Skeletal muscle tissue (tissue), 4 donors: ENCODE results near the gene SRP14. TPM values are rescaled to one million over a fixed set of nuclear protein-coding genes. Genes with fewer than 3 reads are reported as not detected.
"Not testable (repeated sequence)": the region's sequence is repeated elsewhere in the genome, so short reads cannot be mapped to it uniquely, and the experiment has no call there.

ENCODE experiments used
- H3K27ac ChIP-seq: one replicate; pipeline ENCODE4 v1.7.0; 2013; ENCODE audit warnings: mild to moderate bottlenecking, low read depth, low read length, inconsistent platforms
- H3K27me3 ChIP-seq, 3 donors: one replicate each; pipeline ENCODE4 v1.7.0; 2013; ENCODE audit warnings: low read length in 3 of 3; ENCODE audit not compliant: control insufficient read depth in 3 of 3, insufficient read depth in 3 of 3
- H3K36me3 ChIP-seq, 3 donors: one replicate each; pipeline ENCODE4 v1.7.0; 2013; ENCODE audit warnings: low read length in 3 of 3; ENCODE audit not compliant: control insufficient read depth in 3 of 3, insufficient read depth in 3 of 3
- H3K4me1 ChIP-seq, 3 donors: one replicate each; pipeline ENCODE4 v1.7.0; 2013; ENCODE audit warnings: low read length in 3 of 3, mild to moderate bottlenecking in 3 of 3; ENCODE audit not compliant: control insufficient read depth in 3 of 3, insufficient read depth in 3 of 3
- H3K4me3 ChIP-seq, 3 donors: one replicate each; pipeline ENCODE4 v1.7.0; 2013; ENCODE audit warnings: low read length in 3 of 3
- H3K9ac ChIP-seq, 3 donors: one replicate each; pipeline ENCODE4 v1.7.0; 2013; ENCODE audit warnings: low read length in 3 of 3, mild to moderate bottlenecking in 3 of 3, moderate library complexity in 2 of 3, low read depth in 1 of 3
- H3K9me3 ChIP-seq, 3 donors: one replicate each; pipeline ENCODE4 v1.7.0; 2013; ENCODE audit warnings: low read length in 3 of 3; ENCODE audit not compliant: control insufficient read depth in 3 of 3
- total RNA-seq: library from RNA; depleted of rRNA; stranded (reverse); fragments of >200 nt; gene quantifications from one replicate; pipeline ENCODE4 v1.2.3, GENCODE V29; 2014
- donor health status: Osteomylitis.

The SRP14 gene
- total RNA-seq, 1 donor from 2014 or later, result 72.5 TPM

DNA sequence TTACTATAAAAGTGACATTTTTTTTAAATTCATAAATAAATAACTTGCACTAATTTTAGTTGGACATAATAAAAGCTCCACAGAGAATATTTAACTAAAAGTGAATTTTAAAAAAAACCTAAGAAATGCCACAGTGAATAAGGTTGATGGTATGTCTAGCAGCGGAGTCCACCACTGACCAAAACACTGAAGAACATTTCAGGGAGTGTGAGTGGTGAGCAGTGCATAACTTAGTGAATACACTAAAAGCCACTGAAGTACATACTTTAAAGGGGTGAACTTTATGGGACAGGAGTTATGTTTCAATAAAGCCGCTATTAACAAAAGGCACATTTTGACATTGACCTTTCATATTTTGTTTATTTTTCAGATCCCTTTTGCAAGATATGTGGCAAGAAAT is 32.3 kb downstream of the SRP14 start:
- Histone ChIP-seq H3K27me3 (no peaks in the 10 kb centered on the region), H3K36me3 (peaks cover 39 to 65% (median 57%) of the 10 kb centered on the region in 3 donors), H3K27ac (no peak overlapping the region), H3K4me3 (no peak overlapping the region), H3K4me1 (no peaks in the 10 kb centered on the region), H3K9me3 (no peaks in the 10 kb centered on the region), H3K9ac (no peak overlapping the region)

- H3K9ac ChIP-seq, result no peak overlapping the region
These were observed 33.0 kb downstream of the SRP14 start for GRCh38 chr15:40006003-40006402.

GRCh38 chr15:40003116-40003916 is 35.7 kb downstream of the SRP14 start:
- H3K27me3 ChIP-seq, result no peaks in the 10 kb centered on the region
- no peaks in the 10 kb centered on the region for H3K4me1 ChIP-seq
- H3K36me3 ChIP-seq, result peaks cover 27 to 62% (median 45%) of the 10 kb centered on the region in 3 donors
- H3K9me3 ChIP-seq, result no peaks in the 10 kb centered on the region
- no peak overlapping the region for H3K4me3 ChIP-seq
- no peak overlapping the region for H3K9ac ChIP-seq
- no peak overlapping the region for H3K27ac ChIP-seq

More at GRCh38 chr15:40006003-40006402, 33.0 kb downstream of the SRP14 start:
- H3K36me3 ChIP-seq, result peaks cover 35 to 68% (median 60%) of the 10 kb centered on the region in 3 donors
- H3K4me1 ChIP-seq, result no peaks in the 10 kb centered on the region
- H3K27me3 ChIP-seq, result no peaks in the 10 kb centered on the region
- no peak overlapping the region for H3K4me3 ChIP-seq
- no peaks in the 10 kb centered on the region for H3K9me3 ChIP-seq
- no peak overlapping the region for H3K27ac ChIP-seq

- Histone ChIP-seq H3K36me3 (peaks cover 20 to 57% (median 42%) of the 10 kb centered on the region in 3 donors), H3K4me3 (no peak overlapping the region)
These were observed 36.7 kb downstream of the SRP14 start for GRCh38 chr15:40002295-40002694.

DNA sequence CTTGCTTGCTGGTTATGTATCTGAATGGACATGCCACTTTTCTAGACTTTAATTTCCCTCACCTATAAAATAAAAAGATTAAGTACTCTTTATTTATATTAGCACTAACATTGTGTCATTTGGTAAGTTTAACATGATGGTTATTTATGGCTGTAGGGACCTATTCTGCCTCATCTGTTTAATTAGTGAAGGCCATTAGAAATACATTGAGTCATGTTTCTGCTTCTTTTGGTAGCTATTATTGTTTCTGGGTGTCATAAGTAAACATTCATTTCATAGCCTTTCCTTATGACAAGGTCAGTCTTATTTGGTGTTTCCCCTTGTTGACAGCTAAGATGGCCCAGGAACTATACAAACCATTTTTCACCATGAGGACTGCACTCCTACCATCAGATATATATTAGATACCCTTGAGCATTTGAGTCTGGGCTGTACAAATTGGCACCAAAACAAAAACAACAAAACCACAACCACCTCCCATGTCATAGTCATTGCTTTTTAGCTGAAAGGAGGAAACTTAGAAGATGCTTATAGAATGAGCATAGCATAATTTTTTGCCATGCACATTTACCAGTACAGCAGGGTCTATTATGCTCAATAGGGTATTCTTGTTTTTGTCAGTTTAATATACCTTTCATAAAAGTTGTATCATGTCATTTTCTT is 39.3 kb downstream of the SRP14 start:
- Histone ChIP-seq H3K27me3 (no peaks in the 10 kb centered on the region), H3K4me3 (no peak overlapping the region), H3K36me3 (peaks cover 22 to 53% (median 52%) of the 10 kb centered on the region in 3 donors), H3K4me1 (no peaks in the 10 kb centered on the region), H3K9ac (no peak overlapping the region), H3K9me3 (no peaks in the 10 kb centered on the region), H3K27ac (no peak overlapping the region)

More at GRCh38 chr15:40002295-40002694, 36.7 kb downstream of the SRP14 start:
- Histone ChIP-seq H3K9me3 (no peaks in the 10 kb centered on the region), H3K9ac (no peak overlapping the region), H3K27ac (no peak overlapping the region), H3K4me1 (no peaks in the 10 kb centered on the region), H3K27me3 (no peaks in the 10 kb centered on the region)

DNA sequence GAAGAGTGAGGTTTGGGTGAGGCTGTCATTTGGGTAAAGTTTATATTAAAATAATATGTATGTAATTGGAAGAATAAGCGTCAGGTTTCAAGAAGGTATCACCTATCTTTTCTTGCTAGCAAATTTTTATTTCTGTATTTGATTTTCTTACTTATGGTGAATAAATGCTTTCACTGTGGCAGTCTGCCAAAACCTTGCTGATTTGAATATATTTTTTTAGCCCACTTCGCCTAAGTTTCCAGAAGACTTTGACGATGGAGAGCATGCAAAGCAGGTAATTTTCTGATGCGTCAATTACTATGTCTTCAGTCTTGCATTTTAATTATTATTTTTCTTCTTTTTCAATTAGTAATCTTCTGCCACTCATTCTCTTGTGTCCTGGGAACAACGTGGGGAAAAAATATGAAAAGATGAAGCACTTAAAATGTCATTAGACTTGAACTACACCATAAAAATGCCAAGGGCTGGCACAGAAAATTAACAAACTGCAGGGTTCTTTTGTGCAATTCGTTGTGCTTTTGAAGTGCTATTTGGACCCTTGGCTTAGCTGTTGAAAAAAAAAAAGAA is 40.4 kb downstream of the SRP14 start:
- Histone ChIP-seq H3K4me1 (no peaks in the 10 kb centered on the region), H3K27ac (no peak overlapping the region), H3K36me3 (peaks cover 23 to 51% (median 51%) of the 10 kb centered on the region in 3 donors), H3K9me3 (no peaks in the 10 kb centered on the region), H3K4me3 (no peak overlapping the region), H3K27me3 (no peaks in the 10 kb centered on the region), H3K9ac (no peak overlapping the region)

- no peaks in the 10 kb centered on the region for H3K4me1 ChIP-seq
- no peak overlapping the region for H3K9ac ChIP-seq
- H3K4me3 ChIP-seq, result no peak overlapping the region
- no peaks in the 10 kb centered on the region for H3K9me3 ChIP-seq
- H3K27ac ChIP-seq, result no peak overlapping the region
- no peaks in the 10 kb centered on the region for H3K27me3 ChIP-seq
- peaks cover 27 to 52% (median 51%) of the 10 kb centered on the region in 3 donors for H3K36me3 ChIP-seq
These were observed 41.3 kb downstream of the SRP14 start for GRCh38 chr15:39997639-39998038.

- no peak overlapping the region for H3K4me3 ChIP-seq
- peaks cover 24 to 50% (median 49%) of the 10 kb centered on the region in 3 donors for H3K36me3 ChIP-seq
- no peaks in the 10 kb centered on the region for H3K27me3 ChIP-seq
- no peaks in the 10 kb centered on the region for H3K9me3 ChIP-seq
- no peaks in the 10 kb centered on the region for H3K4me1 ChIP-seq
- H3K27ac ChIP-seq, result no peak overlapping the region
- no peak overlapping the region for H3K9ac ChIP-seq
These were observed 42.0 kb downstream of the SRP14 start for GRCh38 chr15:39997031-39997430.

DNA sequence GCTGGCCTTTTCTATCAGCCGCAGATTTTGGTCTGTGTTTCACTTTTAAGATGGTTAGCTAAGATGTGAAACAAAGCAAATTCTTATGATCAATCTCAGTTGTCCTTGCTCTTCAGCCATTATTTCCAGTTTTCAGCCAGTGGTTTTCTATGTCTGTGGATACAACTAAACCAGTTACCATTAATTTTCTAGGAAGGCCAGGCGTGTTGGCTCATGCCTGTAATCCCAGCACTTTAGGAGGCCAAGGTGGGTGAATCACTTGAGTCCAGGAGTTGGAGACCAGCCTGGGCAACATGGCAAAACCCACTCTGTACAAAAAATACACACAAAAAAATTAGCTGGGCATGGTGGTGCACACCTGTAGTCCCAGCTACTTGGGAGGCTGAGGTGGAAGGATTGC is 42.8 kb downstream of the SRP14 start:
- H3K36me3 ChIP-seq, result peaks cover 27 to 54% (median 50%) of the 10 kb centered on the region in 3 donors
- H3K9me3 ChIP-seq, result not testable (repeated sequence)

DNA sequence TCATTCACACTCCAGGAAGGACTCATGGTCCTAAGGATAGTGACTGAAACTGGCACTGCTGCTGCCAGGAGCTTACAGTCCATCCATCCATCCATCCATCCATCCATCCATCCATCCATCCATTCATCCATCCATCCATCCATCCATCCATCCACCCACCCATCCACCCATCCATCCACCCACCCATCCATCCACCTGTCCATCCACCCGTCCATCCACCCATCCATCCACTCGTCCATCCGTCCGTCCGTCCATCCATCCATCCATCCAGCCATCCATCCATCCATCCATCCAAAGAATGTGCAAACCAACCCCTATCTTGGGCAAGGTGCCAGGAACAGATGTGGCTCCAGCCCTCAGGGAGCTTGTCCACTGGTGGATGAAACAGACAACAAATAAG is 46.0 kb downstream of the SRP14 start:
- H3K27me3 ChIP-seq, H3K4me3 ChIP-seq, H3K9ac ChIP-seq, H3K4me1 ChIP-seq, H3K9me3 ChIP-seq, H3K27ac ChIP-seq: not testable (repeated sequence)
- H3K36me3 ChIP-seq, result peaks cover 48 to 67% (median 67%) of the 10 kb centered on the region in 3 donors

More for the DNA sequence above, 42.8 kb downstream of the SRP14 start:
- not testable (repeated sequence) for H3K4me3 ChIP-seq, H3K4me1 ChIP-seq, H3K27me3 ChIP-seq, H3K27ac ChIP-seq, H3K9ac ChIP-seq
